MCF 10A (cell line): Measurements from ENCODE around the gene OR5D14. TPM values are rescaled to one million over a fixed set of nuclear protein-coding genes. Genes with fewer than 3 reads are reported as not detected.

Experiments used
- BruUV-seq: library from RNA; stranded (reverse); fragments of 400-500 nt; replicated peaks from 2 replicates; lab custom pipeline; 2021; lab: Mats Ljungman, UMichigan
- CTCF ChIA-PET: fragments of 300-600 bp; sonication (Branson Sonifier 250); formaldehyde crosslinking; extraction: SDS; loops from one replicate; lab custom pipeline; 2021; ENCODE audit warnings: antibody characterized with exemption, inconsistent platforms; lab: Yijun Ruan, JAX
- POLR2A ChIA-PET: fragments of 300-600, 350-650 bp; sonication (Branson Sonifier 250); formaldehyde crosslinking; extraction: SDS; loops from one replicate; lab custom pipeline; 2020; ENCODE audit warnings: antibody characterized with exemption, inconsistent platforms; lab: Yijun Ruan, JAX
- DNase-seq: peaks from one replicate; pipeline ENCODE4 v3.0.0-alpha.2; 2018; ENCODE audit not compliant: unreplicated experiment
- H3K27ac Mint-ChIP-seq: one replicate; pipeline ENCODE4 v1.8.0; 2022; ENCODE audit warnings: mild to moderate bottlenecking, low read depth, mixed read lengths; ENCODE audit not compliant: unreplicated experiment
- H3K27me3 Mint-ChIP-seq: one replicate; pipeline ENCODE4 v1.8.0; 2022; ENCODE audit warnings: mixed read lengths; ENCODE audit not compliant: insufficient read depth, unreplicated experiment
- H3K36me3 Mint-ChIP-seq: one replicate; pipeline ENCODE4 v1.8.0; 2022; ENCODE audit warnings: mild to moderate bottlenecking, moderate library complexity, mixed read lengths; ENCODE audit not compliant: insufficient read depth, unreplicated experiment
- H3K4me1 Mint-ChIP-seq: one replicate; pipeline ENCODE4 v1.8.0; 2022; ENCODE audit warnings: mixed read lengths; ENCODE audit not compliant: insufficient read depth, unreplicated experiment
- H3K4me3 Mint-ChIP-seq: one replicate; pipeline ENCODE4 v1.8.0; 2022; ENCODE audit warnings: mild to moderate bottlenecking, moderate library complexity, mixed read lengths; ENCODE audit not compliant: unreplicated experiment
- H3K9me3 Mint-ChIP-seq: one replicate; pipeline ENCODE4 v1.8.0; 2022; ENCODE audit warnings: mixed read lengths; ENCODE audit not compliant: unreplicated experiment
- CTCF ChIP-seq: fragments of 200-600 bp; IDR thresholded peaks from one replicate; pipeline ENCODE4 v1.8.0; 2022; ENCODE audit warnings: antibody characterized with exemption, mild to moderate bottlenecking; ENCODE audit not compliant: unreplicated experiment
- intact Hi-C: fragments of 100-400 bp; cut with micrococcal nuclease; formaldehyde crosslinking; loops from 2 replicates; pipeline ENCODE4 v1.14.1; 2022
- total RNA-seq: library from RNA; stranded (reverse); gene quantifications from 2 replicates; pipeline ENCODE4 v1.2.3, GENCODE V29; 2022

OR5D14 gene
- total RNA-seq, 1 experiment from 2014 or later: not detected

- intact Hi-C loops: no loop called here
- Mint-ChIP-seq H3K27me3 (no peaks in the 10 kb centered on the region), H3K9me3 (peaks cover 24% of the 10 kb centered on the region)
Observed at GRCh38 chr11:55838452-55838851, 43.1 kb downstream of the OR5D14 start, which contains the start of gene OR5D16. TSS of gene OR5D16 (plus strand) at chr11:55838752. CDS start at chr11:55838752, 0 bp downstream.

More at GRCh38 chr11:55838452-55838851, 43.1 kb downstream of the OR5D14 start, which contains the start of gene OR5D16:
- no TSS peak for BruUV-seq
- POLR2A ChIA-PET: no interaction called here
- H3K27ac Mint-ChIP-seq: no peak within 1 kb of the TSS
- no peaks in the 10 kb centered on the region for H3K36me3 Mint-ChIP-seq
- CTCF ChIA-PET: no interaction called here
- TF ChIP-seq CTCF: no peak
- no peak for DNase-seq
- H3K4me3 Mint-ChIP-seq: no peak within 1 kb of the TSS
- no peaks in the 10 kb centered on the region for H3K4me1 Mint-ChIP-seq

Other genes with a start within 250 kb of the OR5D14 start
- not detected in 2 replicates for gene OR4C15, start 241.1 kb upstream of the OR5D14 start, total RNA-seq
- not detected in 2 replicates for gene OR4C16, start 223.4 kb upstream of the OR5D14 start, total RNA-seq
- gene OR4C11, start 187.9 kb upstream of the OR5D14 start, total RNA-seq: not detected in 2 replicates
- gene OR4P4, start 160.4 kb upstream of the OR5D14 start, total RNA-seq: not detected in 2 replicates
- gene OR4S2, start 147.2 kb upstream of the OR5D14 start, total RNA-seq: not detected in 2 replicates
- gene OR4C6, start 133.4 kb upstream of the OR5D14 start, total RNA-seq: not detected in 2 replicates
- not detected in 2 replicates for gene OR5D13, start 22.1 kb upstream of the OR5D14 start, total RNA-seq
- gene OR5L1, start 15.8 kb downstream of the OR5D14 start, total RNA-seq: not detected in 2 replicates
- not detected in 2 replicates for gene OR5D18, start 24.1 kb downstream of the OR5D14 start, total RNA-seq
- not detected in 2 replicates for gene OR5L2, start 31.7 kb downstream of the OR5D14 start, total RNA-seq
- gene OR5D16, start 43.2 kb downstream of the OR5D14 start, total RNA-seq: not detected in 2 replicates
- gene TRIM51, start 87.7 kb downstream of the OR5D14 start, total RNA-seq: not detected in 2 replicates
- gene OR5W2, start 119.0 kb downstream of the OR5D14 start, total RNA-seq: not detected in 2 replicates
- gene OR5I1, start 140.8 kb downstream of the OR5D14 start, total RNA-seq: not detected in 2 replicates
- gene OR10AG1, start 174.4 kb downstream of the OR5D14 start, total RNA-seq: not detected in 2 replicates
- gene OR5F1, start 199.1 kb downstream of the OR5D14 start, total RNA-seq: not detected in 2 replicates
- gene OR5AS1, start 232.1 kb downstream of the OR5D14 start, total RNA-seq: not detected in 2 replicates